LoVo (cell line): Measurements from ENCODE around the gene MT1B.

Experiments used
- DNase-seq: peaks from one replicate; pipeline ENCODE4 v3.0.0-alpha.2; 2016; ENCODE audit warnings: low spot score

The MT1B gene

DNA sequence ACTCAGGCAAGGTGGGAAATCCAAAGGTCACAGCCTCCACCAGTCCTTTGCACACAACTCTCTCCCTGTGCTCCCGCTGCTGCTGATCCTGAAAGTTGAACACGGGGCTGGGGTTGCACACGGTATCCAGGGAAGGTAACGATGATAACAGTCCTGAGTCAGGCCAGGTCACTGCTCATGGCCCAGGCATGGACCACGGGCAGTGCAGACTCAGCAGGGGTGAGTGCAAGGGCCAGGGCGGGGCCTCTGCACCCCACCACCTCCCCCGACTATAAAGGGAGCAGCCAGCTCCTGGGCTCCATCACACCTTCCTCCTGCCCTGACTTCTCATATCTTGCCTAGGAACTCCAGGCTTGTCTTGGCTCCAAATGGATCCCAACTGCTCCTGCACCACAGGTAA lies at the start of gene MT1B:
Gene MT1B, plus strand, starts transcription at position 301 of the 400 bp plus-strand sequence. Its CDS starts 68 bp downstream, at position 369.
- DNase-seq: no peak

DNA sequence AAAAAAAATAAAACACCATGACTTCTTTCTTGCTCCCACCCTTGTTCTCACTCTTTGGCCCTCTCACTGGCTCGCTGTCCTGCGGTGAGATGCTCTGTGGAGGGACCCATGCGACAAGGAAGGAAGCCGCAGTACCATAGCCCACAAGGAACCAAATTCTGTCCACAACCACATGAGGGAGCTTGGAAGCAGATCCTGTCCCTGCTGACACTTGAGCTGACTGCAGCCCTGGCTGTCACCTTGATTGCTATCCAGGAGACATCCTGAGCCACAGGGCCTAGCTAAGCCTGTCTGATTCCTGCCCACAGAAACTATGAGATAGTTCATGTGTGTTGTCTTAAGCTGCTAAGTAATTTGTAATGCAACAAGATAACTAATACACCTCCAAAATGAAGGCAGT lies 48.1 kb upstream of the MT1B start:
- DNase-seq: no peak

DNA sequence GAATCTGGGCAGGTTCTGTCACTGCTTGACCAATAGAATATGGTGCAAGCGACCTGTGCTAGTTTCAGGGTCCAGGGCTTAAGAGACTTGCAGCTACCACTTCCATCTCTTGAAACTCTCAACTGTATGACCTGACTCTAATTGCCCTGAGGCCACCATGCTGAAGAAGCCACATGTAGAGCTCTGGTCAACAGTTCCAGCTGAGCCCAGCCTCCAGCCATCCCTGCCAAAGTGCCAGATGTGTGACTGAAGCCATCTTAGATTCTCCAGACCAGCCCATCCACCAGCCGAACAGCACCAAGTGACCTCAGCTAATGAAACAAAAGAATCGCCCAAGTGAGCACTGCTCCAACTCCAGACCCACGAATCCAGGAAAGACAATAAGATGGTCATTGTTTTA lies 46.7 kb upstream of the MT1B start:
- no peak for DNase-seq

DNA sequence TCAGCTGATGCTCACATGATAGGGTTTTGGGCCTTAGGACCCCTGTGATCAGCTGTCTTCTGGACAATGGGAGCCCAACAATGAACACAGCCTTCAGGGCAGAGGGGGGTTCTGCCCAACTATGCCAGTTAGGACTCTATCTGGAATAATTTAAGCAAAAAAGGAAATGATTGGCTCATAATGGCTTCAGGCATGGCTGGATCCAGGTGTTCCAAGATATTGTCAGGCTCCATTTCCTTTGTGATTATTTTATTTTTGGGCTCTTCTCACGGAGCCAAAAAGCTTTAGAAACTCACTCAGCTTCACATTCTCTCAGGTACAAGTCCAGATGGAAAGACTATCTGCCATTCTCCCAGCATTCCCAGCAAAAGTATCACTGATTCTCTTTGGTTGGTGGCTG lies 46.2 kb upstream of the MT1B start:
- no peak for DNase-seq

DNA sequence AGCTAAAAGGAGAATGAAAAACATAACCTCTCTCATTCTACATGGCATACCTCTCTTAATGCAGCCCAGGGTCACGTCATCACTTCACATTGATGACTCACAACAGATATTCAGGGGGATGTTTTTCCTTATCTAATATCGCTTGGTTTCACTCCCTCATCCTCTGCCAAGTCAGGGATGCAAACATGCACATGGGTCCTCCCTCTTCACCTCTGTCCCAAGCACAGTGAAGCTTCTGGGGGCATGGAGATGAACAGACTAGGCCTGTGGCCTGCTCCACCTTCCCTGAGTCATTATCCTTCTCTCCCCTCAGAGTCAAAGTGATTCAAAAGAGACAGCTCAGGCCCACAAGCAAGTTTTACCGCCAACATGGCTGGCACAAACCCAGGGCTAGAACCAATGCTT lies 45.6 kb upstream of the MT1B start:
- DNase-seq: no peak

DNA sequence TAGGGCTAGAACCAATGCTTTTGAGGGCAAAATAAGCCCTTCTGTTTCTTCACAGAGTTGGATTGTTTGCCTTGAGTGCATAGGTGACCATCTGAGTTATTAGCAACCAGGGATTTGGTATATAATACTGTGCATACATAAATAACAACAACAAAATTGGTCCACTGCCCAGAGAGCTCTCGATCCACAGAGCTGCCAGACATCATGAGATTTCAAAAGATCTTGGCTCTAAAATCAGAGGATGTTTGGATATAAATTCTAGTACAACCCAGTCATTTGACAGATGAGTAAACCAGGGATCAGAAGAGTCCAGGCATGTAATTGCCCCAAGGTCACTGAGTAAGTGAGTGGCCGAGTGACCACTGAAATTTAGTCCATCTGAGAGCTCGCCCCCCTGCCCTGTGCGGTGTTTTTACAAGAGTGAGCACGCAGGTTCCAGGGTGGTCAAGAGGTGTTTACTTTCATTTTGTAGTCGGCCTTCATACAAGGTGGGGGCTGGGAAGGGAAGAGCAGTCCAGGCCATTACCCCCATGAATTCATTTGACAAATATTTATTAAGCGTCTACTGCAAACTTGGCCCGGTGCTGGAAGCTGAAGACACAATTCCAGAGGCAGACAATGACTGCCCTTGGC lies 45.1 kb upstream of the MT1B start:
- no peak for DNase-seq

DNA sequence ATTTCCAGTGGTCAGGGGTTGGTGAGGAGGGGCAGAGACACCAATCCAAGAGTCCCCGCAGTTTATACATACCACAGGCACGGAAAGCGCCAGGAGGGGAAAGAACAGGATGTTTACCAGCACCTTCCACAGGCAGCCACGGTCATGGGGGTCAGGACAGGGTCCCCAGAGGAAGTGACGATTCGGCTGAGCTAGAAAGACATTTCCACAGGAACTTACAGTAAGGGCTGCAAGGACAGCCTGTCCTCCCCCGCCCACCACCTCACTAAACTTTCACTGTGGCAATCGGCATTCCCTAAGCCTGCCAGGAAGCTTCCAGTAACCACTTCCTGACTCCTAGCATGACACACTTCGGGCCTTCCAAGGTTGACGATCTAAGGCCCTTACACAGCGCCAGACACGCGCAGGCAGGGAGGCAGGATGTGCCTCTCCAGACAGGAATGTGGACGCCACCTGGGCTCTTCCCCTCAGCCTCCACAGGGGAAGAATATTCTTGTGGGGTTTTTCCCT lies 44.5 kb upstream of the MT1B start:
- DNase-seq: no peak

DNA sequence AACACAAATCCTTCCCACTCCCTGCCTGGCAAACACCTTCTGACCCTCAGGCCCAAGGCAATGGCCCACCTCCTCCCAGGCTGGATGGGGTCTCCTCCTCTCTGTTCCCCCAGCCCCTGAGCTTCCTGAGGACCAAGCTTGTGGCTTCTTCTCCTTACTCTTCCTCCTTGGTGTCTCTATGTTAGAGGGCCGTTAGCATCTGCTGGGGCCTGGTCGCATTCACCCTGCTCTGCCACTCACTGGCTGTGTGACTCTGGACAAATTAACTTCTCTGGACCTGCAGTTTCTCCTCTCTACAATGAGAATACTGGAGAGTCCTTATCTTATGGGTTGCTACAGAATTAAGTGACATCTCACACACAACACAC lies 44.0 kb upstream of the MT1B start:
- DNase-seq: no peak

DNA sequence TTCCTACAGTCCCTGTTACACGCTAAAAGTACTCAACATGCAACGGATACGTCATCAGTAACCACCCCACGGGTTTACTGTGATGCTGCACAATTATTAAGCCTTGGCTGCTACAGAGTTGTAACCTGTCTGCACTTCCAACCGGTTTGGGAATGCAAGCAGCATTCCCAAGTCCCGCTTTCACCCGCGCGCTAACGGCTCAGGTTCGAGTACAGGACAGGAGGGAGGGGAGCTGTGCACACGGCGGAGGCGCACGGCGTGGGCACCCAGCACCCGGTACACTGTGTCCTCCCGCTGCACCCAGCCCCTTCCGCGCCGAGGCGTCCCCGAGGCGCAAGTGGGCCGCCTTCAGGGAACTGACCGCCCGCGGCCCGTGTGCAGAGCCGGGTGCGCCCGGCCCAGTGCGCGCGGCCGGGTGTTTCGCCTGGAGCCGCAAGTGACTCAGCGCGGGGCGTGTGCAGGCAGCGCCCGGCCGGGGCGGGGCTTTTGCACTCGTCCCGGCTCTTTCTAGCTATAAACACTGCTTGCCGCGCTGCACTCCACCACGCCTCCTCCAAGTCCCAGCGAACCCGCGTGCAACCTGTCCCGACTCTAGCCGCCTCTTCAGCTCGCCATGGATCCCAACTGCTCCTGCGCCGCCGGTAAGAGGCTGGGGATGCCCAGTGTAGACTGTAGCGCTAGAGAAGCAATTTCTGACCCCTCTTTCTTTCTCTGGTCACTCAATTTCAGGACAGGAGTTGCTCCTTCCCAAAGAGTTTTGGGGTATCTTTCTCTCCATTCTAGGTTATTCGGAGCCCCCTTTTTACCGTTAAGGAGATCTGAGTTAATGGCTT lies 43.4 kb upstream of the MT1B start, which contains the start of gene MT2A:
Gene MT2A, plus strand, starts transcription at position 542 of the 833 bp plus-strand sequence. Its CDS starts 72 bp downstream, at position 614.
- DNase-seq: peak; percentile 98

DNA sequence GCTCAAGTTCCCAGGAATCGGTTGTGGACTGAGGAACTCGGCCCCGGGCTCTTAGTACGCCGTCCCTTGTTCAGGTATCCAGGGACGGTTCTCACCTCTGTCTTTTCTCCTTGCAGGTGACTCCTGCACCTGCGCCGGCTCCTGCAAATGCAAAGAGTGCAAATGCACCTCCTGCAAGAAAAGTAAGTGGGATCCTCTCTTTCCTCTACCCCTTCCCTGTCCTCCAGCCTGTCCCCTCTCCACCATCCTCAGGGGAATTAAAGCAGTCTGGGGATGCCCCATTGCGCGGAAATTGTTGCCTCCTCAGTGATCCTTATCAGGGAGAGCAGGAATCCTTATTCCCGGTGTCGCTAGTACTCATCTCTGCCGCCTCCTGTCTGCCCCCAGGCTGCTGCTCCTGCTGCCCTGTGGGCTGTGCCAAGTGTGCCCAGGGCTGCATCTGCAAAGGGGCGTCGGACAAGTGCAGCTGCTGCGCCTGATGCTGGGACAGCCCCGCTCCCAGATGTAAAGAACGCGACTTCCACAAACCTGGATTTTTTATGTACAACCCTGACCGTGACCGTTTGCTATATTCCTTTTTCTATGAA lies 42.7 kb upstream of the MT1B start:
- DNase-seq: no peak

DNA sequence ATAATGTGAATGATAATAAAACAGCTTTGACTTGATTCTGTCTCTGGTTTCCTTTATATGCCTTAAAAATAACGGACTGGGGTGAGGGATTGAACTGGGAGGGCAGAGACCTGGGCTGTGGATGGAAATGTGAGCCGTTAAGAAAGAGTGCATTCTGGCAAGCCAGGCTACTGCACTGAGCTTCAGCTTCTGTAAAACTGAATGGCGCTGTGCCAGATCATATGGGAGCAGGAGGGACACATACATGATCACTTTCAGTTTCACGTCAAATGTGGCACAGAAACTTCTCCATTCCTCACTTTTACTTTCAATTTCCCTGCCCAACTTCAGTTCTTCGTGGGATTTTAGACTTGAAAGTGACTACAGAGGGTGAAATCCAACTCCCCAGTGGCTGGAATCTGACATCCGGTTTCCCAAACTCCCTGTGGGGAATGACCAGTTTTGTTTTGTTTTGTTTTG lies 42.2 kb upstream of the MT1B start:
- no peak for DNase-seq

DNA sequence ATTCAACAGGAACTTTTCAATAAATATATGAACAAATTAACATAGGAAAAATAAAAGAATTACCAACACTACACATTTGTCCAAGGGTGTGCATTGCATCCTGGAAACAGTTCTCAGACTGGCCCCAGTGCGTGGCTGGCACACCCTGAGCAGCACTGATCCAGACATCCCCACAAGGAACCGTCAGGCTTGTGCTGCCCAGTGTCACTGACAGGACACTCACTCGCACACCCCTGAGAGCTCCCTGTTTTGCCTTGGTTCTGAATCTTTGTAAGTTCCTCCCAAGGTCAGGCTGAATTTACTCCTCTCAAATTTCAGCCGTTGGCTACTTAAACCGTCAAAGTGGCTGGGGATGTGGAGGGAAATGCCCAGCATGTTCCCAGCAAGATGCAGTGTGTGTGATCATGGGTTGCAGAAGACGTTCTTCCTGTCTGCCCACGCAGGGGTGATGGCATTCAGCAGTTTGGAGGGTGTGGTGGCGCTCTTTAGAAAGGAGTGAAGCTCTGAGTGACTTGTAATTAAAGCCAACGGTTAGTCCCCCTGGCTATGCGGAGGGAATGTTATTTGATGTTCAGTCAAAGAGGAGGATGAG lies 41.6 kb upstream of the MT1B start:
- no peak for DNase-seq

DNA sequence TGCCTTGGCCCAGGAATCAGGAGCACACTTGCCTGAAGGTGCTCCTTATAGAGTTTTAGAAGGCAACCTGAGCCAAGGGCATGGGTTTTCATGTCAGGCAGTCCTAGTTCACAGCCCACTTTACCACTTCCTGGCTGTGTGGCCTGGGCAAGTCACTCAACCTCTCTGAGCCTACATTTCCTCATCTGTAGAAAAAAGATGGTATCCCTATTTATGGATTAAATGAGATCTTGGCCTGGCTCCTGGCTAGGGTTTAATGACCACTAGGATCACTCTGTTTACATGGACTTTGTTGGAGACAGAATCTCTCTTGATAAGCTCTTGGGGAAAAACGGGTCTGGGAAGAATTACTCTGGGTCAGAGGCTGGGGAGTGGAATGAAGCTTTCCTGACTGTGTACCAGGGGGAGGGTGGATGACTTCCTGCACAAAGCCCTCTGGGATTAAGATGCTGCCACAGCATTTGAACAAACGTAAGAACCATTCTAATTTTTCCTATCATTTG lies 41.0 kb upstream of the MT1B start:
- DNase-seq: no peak

DNA sequence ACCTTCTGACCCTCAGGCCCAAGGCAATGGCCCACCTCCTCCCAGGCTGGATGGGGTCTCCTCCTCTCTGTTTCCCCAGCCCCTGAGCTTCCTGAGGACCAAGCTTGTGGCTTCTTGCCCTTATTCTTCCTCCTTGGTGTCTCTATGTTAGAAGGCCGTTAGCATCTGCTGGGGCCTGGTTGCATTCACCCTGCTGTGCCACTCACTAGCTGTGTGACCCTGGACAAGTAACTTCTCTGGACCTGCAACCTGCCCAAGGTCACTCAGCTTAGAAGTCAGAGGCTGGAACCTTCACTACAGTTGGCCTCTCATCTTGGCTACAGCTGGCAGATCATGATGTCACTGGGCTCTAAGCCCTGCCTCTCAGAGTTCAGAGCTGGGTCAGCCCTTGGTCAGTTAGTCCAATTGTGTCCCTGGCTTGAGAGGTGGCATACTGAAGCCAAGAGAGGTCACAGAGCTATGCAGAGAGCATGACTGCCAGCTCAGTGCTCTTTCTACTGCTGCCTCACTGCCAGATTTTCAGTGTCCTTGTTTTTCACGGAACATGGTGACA lies 40.3 kb upstream of the MT1B start:
- no peak for DNase-seq

DNA sequence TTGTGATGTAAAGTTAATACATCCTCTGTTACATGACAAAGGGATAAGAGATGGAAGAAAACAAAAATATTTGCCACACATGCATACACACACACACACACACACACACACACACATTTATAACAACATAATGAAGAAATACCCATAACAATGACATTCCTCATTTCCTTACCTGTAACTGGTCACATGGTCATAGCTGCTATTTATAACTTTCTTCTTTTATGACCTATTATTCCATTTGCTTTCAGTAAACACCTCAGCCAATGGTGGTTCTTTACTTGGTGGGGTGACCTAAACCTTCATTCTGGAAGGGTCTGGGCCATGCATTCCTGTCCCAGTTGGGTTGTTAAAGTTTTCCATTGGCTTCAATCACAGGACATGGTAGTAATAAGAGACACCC lies 38.0 kb upstream of the MT1B start:
- DNase-seq: no peak

DNA sequence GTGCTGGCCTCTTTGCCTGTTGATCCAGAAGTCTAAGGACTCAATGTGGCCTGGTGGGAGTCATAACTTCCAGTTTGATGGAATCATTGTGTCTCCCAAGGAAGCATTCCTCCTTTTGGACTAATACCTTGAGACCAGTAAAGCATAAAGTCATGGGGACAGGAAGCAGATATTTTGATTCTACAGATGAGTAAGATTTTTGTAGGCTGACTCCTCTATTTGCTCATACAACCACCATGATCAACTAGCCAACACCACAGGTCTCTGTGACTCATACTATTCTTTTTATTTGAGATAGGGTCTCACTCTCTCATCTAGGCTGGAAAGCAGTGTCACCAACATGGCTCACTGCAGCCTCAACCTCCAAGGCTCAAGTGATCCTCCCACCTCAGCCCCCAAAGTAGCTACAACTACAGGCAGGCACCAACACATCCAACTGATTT lies 37.1 kb upstream of the MT1B start:
- no peak for DNase-seq

DNA sequence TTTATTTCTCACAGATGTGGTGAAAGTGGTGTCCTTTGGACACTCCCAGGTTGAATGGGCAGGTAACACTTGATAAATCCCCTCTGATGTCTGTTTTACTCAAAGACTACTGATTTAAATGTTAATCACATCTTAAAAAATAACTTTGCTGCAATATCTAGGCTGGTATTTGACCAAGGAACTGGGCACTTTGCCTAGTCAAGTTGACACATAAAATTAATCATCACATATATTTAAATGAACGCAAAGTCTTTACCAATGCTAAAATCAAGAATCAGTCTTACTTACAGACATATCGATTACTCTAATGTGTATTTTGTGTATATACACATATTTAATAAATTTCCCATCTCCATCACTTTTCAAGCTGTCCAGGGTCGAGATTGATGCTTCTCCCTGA lies 36.3 kb upstream of the MT1B start:
- DNase-seq: no peak

DNA sequence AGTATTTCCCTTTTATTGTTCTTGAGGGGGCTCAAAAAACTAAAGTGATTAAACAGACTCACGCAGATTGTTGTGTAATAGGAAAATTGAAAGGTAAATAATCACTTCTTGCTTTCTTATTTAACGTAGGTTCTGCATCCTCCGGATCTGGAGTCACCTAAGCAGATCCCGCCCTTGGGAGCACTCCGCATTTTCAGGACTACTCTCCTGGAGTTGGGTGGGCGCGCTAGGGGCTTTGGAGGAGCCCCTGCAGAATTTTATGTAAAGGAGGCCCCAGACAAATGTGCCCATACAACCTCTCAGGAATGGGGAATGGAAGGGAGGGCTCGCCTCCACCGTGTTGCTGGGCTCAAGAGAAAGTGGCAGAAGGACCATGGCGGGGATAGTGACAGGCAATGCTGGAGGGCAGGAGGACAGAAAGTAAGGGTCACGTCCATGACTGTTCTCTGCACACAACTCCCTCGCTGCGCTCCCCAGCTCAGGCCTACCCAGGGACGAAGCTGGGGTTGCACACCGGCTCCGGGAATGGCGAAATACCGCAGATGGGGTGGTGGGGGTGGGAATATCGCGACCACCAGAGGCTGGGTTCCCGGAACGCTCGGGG lies 35.0 kb upstream of the MT1B start:
- no peak for DNase-seq

DNA sequence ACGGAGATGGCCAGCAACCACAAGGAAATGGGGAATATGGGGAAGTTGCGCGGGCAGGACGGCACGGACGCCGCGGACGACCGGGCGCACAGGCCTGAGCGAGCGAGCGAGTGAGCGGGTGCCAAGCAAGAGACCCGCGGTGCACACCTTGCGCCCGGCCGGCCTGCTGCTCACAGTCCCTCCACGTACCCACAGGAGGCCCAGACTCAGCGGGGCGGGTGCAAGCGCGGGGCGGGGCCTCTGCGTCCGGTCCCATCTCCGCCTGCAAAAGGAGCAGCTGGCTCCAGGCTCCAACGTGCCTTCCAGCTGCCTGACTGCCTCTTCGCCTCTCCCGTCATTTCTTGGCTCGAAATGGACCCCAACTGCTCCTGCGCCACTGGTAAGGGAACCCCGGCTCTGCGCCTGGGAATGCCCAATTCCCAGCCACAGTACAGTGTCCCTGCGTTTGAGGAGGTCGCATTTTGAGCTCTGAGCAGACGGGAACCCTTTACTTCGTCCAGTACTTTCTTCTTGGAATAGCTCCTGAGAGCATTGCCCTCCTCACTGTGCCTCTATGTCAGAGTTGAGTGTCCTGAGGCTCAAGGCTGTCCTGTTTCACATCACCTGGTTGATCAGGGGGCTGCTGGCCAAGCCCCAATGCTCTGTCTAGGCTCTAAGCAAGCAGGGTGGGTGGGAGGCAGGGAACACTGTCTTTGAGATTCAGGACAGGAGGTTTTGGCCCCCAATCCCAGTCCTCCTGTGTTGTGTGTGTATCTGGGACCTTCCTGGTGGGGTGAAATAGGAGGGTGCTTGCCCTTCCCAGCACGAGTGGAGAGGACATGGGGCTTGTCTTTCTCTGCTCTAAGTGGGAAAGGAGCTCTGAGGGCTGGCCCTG lies 34.2 kb upstream of the MT1B start:
- DNase-seq: no peak

DNA sequence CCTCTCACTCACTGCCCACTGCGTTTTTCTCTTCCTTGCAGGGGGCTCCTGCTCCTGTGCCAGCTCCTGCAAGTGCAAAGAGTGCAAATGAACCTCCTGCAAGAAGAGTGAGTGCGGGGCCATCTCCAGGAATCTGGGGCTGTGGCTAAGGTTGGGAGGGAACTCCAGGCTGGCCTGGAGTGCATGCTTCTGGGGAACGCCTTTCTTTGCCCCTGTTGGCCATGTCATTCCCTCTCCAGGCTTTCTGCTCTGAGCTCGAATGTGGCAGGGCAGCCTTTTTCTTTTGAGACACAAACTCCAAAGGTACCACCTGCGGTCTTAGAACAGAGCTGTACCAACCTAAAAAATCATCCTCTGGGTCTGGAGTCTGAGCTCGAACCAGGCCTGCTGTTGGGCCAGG lies 33.5 kb upstream of the MT1B start:
- DNase-seq: no peak
